GM23338 (cell line): ENCODE results near the gene ADGRD2. TPM values are rescaled to one million over a fixed set of nuclear protein-coding genes. Genes with fewer than 3 reads are reported as not detected.

Experiments used
- ATAC-seq: fragments of 200-7000 bp; cut with Tn5 transposase; 3 replicates; pipeline ENCODE4 v1.9.1; 2020
- DNase-seq: peaks from one replicate; pipeline ENCODE4 v3.0.0-alpha.2; 2015; ENCODE audit warnings: low spot score
- H2AFZ ChIP-seq: fragments of 200-600 bp; sonication (generic); 2 replicates; pipeline ENCODE4 v1.8.0; 2016; ENCODE audit warnings: antibody characterized with exemption, mild to moderate bottlenecking, moderate library complexity
- H3F3A ChIP-seq: fragments of 200-600 bp; sonication (generic); replicated peaks from 2 replicates; pipeline ENCODE4 v1.8.0; 2017; ENCODE audit warnings: antibody characterized with exemption, mixed run types, low read depth
- H3K27ac ChIP-seq: fragments of 200-600 bp; sonication (generic); 2 replicates; pipeline ENCODE4 v1.6.1; 2016; ENCODE audit warnings: low read depth
- H3K27me3 ChIP-seq: fragments of 200-600 bp; sonication (generic); 2 replicates; pipeline ENCODE4 v1.8.0; 2016; ENCODE audit warnings: mild to moderate bottlenecking, mixed run types, moderate library complexity; ENCODE audit not compliant: insufficient read depth
- H3K36me3 ChIP-seq: fragments of 200-600 bp; sonication (generic); 2 replicates; pipeline ENCODE4 v1.8.0; 2016; ENCODE audit warnings: mild to moderate bottlenecking; ENCODE audit not compliant: insufficient read depth
- H3K4me1 ChIP-seq: fragments of 200-600 bp; sonication (generic); 2 replicates; pipeline ENCODE4 v1.8.0; 2016; ENCODE audit warnings: mild to moderate bottlenecking, moderate library complexity; ENCODE audit not compliant: insufficient read depth
- H3K4me2 ChIP-seq: fragments of 200-600 bp; sonication (generic); 2 replicates; pipeline ENCODE4 v1.7.1; 2017; ENCODE audit warnings: mixed run types
- H3K4me3 ChIP-seq: fragments of 200-600 bp; sonication (generic); 2 replicates; pipeline ENCODE4 v1.6.1; 2016; ENCODE audit warnings: mixed run types
- H3K79me2 ChIP-seq: fragments of 200-600 bp; sonication (generic); replicated peaks from 2 replicates; pipeline ENCODE4 v1.8.0; 2017; ENCODE audit warnings: mild to moderate bottlenecking; ENCODE audit not compliant: insufficient read depth
- H3K9me2 ChIP-seq: fragments of 200-600 bp; sonication (generic); 2 replicates; pipeline ENCODE4 v1.8.0; 2017; ENCODE audit not compliant: insufficient read depth
- H4K20me1 ChIP-seq: fragments of 200-600 bp; sonication (generic); replicated peaks from 2 replicates; pipeline ENCODE4 v1.8.0; 2017; ENCODE audit warnings: mild to moderate bottlenecking; ENCODE audit not compliant: insufficient read depth
- H3K27ac Mint-ChIP-seq: 2 replicates; pipeline ENCODE4 v1.8.0; 2020; ENCODE audit warnings: inconsistent platforms, mild to moderate bottlenecking, moderate library complexity, mixed read lengths
- H3K27me3 Mint-ChIP-seq: 3 replicates; pipeline ENCODE4 v1.8.0; 2022; ENCODE audit warnings: low read depth, mild to moderate bottlenecking, moderate library complexity, mixed read lengths, inconsistent platforms; ENCODE audit not compliant: insufficient read depth, poor library complexity
- H3K36me3 Mint-ChIP-seq: 3 replicates; pipeline ENCODE4 v1.8.0; 2021; ENCODE audit warnings: low read depth, mild to moderate bottlenecking, inconsistent platforms, moderate library complexity, mixed read lengths
- H3K4me1 Mint-ChIP-seq: 3 replicates; pipeline ENCODE4 v1.8.0; 2020; ENCODE audit warnings: mild to moderate bottlenecking, inconsistent platforms, mixed read lengths
- H3K4me3 Mint-ChIP-seq: 3 replicates; pipeline ENCODE4 v1.8.0; 2021; ENCODE audit warnings: moderate library complexity, mild to moderate bottlenecking, inconsistent platforms, mixed read lengths
- H3K9me3 Mint-ChIP-seq: 3 replicates; pipeline ENCODE4 v1.8.0; 2020; ENCODE audit warnings: moderate library complexity, mild to moderate bottlenecking, inconsistent platforms, mixed read lengths
- CREB1 ChIP-seq: fragments of 250-450 bp; sonication (Bioruptor Pico); IDR thresholded peaks from 2 replicates; pipeline ENCODE4 v1.5.0; 2020; ENCODE audit warnings: low read depth, mild to moderate bottlenecking, moderate library complexity
- EZH2 ChIP-seq: fragments of 200-600 bp; sonication (generic); IDR thresholded peaks from one replicate; pipeline ENCODE4 v1.8.0; 2017; ENCODE audit warnings: antibody characterized with exemption, mild to moderate bottlenecking, low read depth; ENCODE audit not compliant: unreplicated experiment
- EZH2phosphoT487 ChIP-seq: fragments of 200-600 bp; sonication (generic); IDR thresholded peaks from one replicate; pipeline ENCODE4 v1.8.1; 2018; ENCODE audit warnings: antibody characterized with exemption; ENCODE audit not compliant: unreplicated experiment
- JUNB ChIP-seq: IDR thresholded peaks from one replicate; pipeline ENCODE4 v1.6.1; 2016; ENCODE audit warnings: antibody characterized with exemption; ENCODE audit not compliant: unreplicated experiment
- POLR2AphosphoS5 ChIP-seq: IDR thresholded peaks from 2 replicates; pipeline ENCODE4 v1.6.1; 2016; ENCODE audit warnings: antibody characterized with exemption, low read depth
- ZNF114 ChIP-seq: fragments of 250-450 bp; sonication (Bioruptor Pico); IDR thresholded peaks from 2 replicates; pipeline ENCODE4 v1.5.0; 2020; ENCODE audit warnings: mild to moderate bottlenecking, moderate library complexity
- ZNF331 ChIP-seq: fragments of 250-450 bp; sonication (Bioruptor Pico); IDR thresholded peaks from 2 replicates; pipeline ENCODE4 v1.5.0; 2020; ENCODE audit warnings: low read depth, mild to moderate bottlenecking, moderate library complexity
- polyA plus RNA-seq: library from polyadenylated mRNA; unstranded; fragments of >200 nt; fragmentation: Nextera tagmentation; extraction: Ambion mirVana; gene quantifications from 2 replicates; pipeline ENCODE4 v1.2.1, GENCODE V29; 2016
- total RNA-seq: library from RNA; depleted of rRNA; stranded (reverse); fragments of >200 nt; shearing (Covaris generic); gene quantifications from 2 replicates; pipeline ENCODE4 v1.2.3, GENCODE V29; 2014
- TF ChIP-seq, protein P1 (sequence below): IDR thresholded peaks from 2 replicates; pipeline ENCODE4 v1.6.1; 2016; ENCODE audit warnings: antibody characterized with exemption
- TF ChIP-seq, protein P2 (sequence below), 2 experiments: fragments of 200-600 bp in 1 of 2; sonication (generic) in 1 of 2; conservative IDR thresholded peaks; 2 replicates each; pipeline versions ENCODE4 v1.5.1 to v1.6.1; 2016 to 2017; ENCODE audit warnings: antibody characterized with exemption in 2 of 2, low read depth in 2 of 2, mild to moderate bottlenecking in 2 of 2, moderate library complexity in 1 of 2
- TF ChIP-seq, protein P3 (sequence below): fragments of 250-450 bp; sonication (Bioruptor Pico); IDR thresholded peaks from 2 replicates; pipeline ENCODE4 v1.5.0; 2020; ENCODE audit warnings: mild to moderate bottlenecking, moderate library complexity
- TF ChIP-seq, protein P4 (sequence below): IDR thresholded peaks from one replicate; pipeline ENCODE4 v1.6.1; 2018; ENCODE audit warnings: antibody characterized with exemption; ENCODE audit not compliant: unreplicated experiment

The ADGRD2 gene
- total and polyA plus RNA-seq, 2 experiments from 2014 or later: 0.45 to 0.78 TPM

DNA sequence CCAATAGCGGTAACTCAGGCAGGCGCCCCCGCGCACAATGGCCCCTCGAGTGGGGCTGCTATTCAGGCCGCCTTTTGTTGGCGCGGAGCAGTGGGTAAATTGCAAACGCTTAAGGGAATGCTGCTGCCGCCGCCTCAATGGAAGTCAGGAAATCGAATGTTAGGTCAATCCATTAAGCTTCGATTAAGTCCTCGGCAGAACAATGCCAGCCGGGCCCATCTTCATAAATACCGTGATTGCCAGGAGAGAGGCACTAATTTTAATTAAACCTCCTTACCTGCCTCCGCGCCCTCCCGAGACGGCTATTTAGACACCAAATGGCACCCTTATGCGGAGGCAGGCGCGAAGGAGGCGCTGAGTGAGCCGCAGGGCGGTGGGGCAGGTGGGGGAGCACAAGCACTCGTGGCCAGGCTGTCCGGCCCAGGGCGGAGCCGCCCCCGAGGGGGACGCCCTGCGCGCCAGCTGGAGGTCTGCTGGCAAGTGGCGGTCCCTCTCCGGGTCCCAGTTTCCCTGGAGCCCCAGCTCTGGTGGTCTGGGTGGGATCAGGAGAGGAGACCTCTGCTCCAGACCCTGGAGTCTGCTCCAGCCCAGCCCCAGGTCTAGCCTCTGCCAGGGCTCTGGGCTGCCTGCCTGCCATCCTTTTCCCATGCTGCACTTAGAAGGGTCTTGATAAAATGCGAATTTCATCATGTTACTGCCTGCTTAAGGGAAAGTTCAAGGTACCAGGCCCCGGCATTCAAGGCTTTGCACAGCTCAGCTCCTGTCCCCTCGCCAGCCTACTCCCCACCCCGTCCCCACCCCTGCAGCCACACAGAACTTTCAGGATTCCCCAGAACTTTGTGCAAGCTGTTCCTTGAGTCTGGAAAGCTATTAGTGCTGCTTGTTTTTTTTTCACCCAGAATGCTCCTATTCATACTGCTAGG lies 37.3 kb downstream of the ADGRD2 start:
- DNase-seq: peak; percentile 54
- H3K4me1 ChIP-seq: peaks cover 10% of the 10 kb centered on the region; the same call in 1 of the 2 replicates

More for the DNA sequence above, 37.3 kb downstream of the ADGRD2 start:
- H3K4me1 Mint-ChIP-seq: peaks cover 25% of the 10 kb centered on the region
- Histone ChIP-seq H2AFZ (peak overlapping the region; percentile 96), H3K27me3 (peaks cover 9% of the 10 kb centered on the region), H3K27ac (no peak overlapping the region), H3K79me2 (no peaks in the 10 kb centered on the region), H3F3A (0 out of 2 replicates have a peak, but pooled peaks cover 3% of the 10 kb centered on the region), H3K9me2 (no peaks in the 10 kb centered on the region), H3K36me3 (no peaks in the 10 kb centered on the region), H4K20me1 (no peaks in the 10 kb centered on the region), H3K4me3 (peak overlapping the region; percentile 40), H3K4me2 (peak overlapping the region; percentile 76)
- H3K36me3 Mint-ChIP-seq: no peaks in the 10 kb centered on the region; the same call in 2 of the 3 replicates
- no peak overlapping the region for H3K4me3 Mint-ChIP-seq
- peak; percentile 30 for ATAC-seq
- peaks cover 19% of the 10 kb centered on the region for H3K27me3 Mint-ChIP-seq
- no peak for TF ChIP-seq EZH2phosphoT487
- TF ChIP-seq POLR2AphosphoS5: no peak
- TF ChIP-seq CREB1: no peak
- TF ChIP-seq, protein P1, sequence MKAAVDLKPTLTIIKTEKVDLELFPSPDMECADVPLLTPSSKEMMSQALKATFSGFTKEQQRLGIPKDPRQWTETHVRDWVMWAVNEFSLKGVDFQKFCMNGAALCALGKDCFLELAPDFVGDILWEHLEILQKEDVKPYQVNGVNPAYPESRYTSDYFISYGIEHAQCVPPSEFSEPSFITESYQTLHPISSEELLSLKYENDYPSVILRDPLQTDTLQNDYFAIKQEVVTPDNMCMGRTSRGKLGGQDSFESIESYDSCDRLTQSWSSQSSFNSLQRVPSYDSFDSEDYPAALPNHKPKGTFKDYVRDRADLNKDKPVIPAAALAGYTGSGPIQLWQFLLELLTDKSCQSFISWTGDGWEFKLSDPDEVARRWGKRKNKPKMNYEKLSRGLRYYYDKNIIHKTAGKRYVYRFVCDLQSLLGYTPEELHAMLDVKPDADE: no peak
- TF ChIP-seq ZNF114 (CRISPR knock-in tag): no peak
- TF ChIP-seq, protein P2, sequence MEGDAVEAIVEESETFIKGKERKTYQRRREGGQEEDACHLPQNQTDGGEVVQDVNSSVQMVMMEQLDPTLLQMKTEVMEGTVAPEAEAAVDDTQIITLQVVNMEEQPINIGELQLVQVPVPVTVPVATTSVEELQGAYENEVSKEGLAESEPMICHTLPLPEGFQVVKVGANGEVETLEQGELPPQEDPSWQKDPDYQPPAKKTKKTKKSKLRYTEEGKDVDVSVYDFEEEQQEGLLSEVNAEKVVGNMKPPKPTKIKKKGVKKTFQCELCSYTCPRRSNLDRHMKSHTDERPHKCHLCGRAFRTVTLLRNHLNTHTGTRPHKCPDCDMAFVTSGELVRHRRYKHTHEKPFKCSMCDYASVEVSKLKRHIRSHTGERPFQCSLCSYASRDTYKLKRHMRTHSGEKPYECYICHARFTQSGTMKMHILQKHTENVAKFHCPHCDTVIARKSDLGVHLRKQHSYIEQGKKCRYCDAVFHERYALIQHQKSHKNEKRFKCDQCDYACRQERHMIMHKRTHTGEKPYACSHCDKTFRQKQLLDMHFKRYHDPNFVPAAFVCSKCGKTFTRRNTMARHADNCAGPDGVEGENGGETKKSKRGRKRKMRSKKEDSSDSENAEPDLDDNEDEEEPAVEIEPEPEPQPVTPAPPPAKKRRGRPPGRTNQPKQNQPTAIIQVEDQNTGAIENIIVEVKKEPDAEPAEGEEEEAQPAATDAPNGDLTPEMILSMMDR (conservative IDR thresholded peaks at IDR 0.05; ENCODE audit: low read depth in 2 of 2): no peak
- no peak for TF ChIP-seq ZNF331
- TF ChIP-seq, protein P3, sequence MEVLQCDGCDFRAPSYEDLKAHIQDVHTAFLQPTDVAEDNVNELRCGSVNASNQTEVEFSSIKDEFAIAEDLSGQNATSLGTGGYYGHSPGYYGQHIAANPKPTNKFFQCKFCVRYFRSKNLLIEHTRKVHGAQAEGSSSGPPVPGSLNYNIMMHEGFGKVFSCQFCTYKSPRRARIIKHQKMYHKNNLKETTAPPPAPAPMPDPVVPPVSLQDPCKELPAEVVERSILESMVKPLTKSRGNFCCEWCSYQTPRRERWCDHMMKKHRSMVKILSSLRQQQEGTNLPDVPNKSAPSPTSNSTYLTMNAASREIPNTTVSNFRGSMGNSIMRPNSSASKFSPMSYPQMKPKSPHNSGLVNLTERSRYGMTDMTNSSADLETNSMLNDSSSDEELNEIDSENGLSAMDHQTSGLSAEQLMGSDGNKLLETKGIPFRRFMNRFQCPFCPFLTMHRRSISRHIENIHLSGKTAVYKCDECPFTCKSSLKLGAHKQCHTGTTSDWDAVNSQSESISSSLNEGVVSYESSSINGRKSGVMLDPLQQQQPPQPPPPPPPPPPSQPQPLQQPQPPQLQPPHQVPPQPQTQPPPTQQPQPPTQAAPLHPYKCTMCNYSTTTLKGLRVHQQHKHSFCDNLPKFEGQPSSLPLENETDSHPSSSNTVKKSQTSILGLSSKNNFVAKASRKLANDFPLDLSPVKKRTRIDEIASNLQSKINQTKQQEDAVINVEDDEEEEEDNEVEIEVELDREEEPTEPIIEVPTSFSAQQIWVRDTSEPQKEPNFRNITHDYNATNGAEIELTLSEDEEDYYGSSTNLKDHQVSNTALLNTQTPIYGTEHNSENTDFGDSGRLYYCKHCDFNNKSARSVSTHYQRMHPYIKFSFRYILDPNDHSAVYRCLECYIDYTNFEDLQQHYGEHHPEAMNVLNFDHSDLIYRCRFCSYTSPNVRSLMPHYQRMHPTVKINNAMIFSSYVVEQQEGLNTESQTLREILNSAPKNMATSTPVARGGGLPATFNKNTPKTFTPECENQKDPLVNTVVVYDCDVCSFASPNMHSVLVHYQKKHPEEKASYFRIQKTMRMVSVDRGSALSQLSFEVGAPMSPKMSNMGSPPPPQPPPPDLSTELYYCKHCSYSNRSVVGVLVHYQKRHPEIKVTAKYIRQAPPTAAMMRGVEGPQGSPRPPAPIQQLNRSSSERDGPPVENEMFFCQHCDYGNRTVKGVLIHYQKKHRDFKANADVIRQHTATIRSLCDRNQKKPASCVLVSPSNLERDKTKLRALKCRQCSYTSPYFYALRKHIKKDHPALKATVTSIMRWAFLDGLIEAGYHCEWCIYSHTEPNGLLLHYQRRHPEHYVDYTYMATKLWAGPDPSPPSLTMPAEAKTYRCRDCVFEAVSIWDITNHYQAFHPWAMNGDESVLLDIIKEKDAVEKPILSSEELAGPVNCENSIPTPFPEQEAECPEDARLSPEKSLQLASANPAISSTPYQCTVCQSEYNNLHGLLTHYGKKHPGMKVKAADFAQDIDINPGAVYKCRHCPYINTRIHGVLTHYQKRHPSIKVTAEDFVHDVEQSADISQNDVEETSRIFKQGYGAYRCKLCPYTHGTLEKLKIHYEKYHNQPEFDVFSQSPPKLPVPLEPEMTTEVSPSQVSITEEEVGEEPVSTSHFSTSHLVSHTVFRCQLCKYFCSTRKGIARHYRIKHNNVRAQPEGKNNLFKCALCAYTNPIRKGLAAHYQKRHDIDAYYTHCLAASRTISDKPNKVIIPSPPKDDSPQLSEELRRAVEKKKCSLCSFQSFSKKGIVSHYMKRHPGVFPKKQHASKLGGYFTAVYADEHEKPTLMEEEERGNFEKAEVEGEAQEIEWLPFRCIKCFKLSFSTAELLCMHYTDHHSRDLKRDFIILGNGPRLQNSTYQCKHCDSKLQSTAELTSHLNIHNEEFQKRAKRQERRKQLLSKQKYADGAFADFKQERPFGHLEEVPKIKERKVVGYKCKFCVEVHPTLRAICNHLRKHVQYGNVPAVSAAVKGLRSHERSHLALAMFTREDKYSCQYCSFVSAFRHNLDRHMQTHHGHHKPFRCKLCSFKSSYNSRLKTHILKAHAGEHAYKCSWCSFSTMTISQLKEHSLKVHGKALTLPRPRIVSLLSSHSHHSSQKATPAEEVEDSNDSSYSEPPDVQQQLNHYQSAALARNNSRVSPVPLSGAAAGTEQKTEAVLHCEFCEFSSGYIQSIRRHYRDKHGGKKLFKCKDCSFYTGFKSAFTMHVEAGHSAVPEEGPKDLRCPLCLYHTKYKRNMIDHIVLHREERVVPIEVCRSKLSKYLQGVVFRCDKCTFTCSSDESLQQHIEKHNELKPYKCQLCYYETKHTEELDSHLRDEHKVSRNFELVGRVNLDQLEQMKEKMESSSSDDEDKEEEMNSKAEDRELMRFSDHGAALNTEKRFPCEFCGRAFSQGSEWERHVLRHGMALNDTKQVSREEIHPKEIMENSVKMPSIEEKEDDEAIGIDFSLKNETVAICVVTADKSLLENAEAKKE (CRISPR knock-in tag): no peak
- no peak for TF ChIP-seq JUNB
- TF ChIP-seq, protein P4, sequence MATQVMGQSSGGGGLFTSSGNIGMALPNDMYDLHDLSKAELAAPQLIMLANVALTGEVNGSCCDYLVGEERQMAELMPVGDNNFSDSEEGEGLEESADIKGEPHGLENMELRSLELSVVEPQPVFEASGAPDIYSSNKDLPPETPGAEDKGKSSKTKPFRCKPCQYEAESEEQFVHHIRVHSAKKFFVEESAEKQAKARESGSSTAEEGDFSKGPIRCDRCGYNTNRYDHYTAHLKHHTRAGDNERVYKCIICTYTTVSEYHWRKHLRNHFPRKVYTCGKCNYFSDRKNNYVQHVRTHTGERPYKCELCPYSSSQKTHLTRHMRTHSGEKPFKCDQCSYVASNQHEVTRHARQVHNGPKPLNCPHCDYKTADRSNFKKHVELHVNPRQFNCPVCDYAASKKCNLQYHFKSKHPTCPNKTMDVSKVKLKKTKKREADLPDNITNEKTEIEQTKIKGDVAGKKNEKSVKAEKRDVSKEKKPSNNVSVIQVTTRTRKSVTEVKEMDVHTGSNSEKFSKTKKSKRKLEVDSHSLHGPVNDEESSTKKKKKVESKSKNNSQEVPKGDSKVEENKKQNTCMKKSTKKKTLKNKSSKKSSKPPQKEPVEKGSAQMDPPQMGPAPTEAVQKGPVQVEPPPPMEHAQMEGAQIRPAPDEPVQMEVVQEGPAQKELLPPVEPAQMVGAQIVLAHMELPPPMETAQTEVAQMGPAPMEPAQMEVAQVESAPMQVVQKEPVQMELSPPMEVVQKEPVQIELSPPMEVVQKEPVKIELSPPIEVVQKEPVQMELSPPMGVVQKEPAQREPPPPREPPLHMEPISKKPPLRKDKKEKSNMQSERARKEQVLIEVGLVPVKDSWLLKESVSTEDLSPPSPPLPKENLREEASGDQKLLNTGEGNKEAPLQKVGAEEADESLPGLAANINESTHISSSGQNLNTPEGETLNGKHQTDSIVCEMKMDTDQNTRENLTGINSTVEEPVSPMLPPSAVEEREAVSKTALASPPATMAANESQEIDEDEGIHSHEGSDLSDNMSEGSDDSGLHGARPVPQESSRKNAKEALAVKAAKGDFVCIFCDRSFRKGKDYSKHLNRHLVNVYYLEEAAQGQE: no peak
- no peak for TF ChIP-seq EZH2
- H3K9me3 Mint-ChIP-seq: no peaks in the 10 kb centered on the region
- no peak overlapping the region for H3K27ac Mint-ChIP-seq
